Ovary (tissue), 9 donors: ENCODE measurements around the gene CDS1. TPM values are rescaled to one million over a fixed set of nuclear protein-coding genes. Genes with fewer than 3 reads are reported as not detected.

Experiments used
- DNase-seq, 5 donors: peaks; one replicate each; pipeline ENCODE4 v3.0.0-alpha.2; 2019 to 2020
- H3K27ac ChIP-seq, 2 donors: fragments of 200-600 bp; one replicate each; pipeline versions ENCODE4 v1.5.1 to v1.8.0; 2019 to 2022
- H3K27me3 ChIP-seq: fragments of 200-600 bp; one replicate; pipeline ENCODE4 v1.8.0; 2022
- H3K36me3 ChIP-seq: fragments of 200-600 bp; sonication (generic); one replicate; pipeline ENCODE4 v1.5.1; 2019
- H3K4me1 ChIP-seq: one replicate; pipeline ENCODE4 v1.8.1; 2013; ENCODE audit warnings: mild to moderate bottlenecking, moderate library complexity; ENCODE audit not compliant: insufficient read depth
- H3K4me3 ChIP-seq: fragments of 200-600 bp; sonication (generic); one replicate; pipeline ENCODE4 v1.5.1; 2017
- H3K9me3 ChIP-seq, 2 donors: fragments of 200-600 bp in 1 of 2; sonication (generic) in 1 of 2; one replicate each; pipeline versions ENCODE4 v1.5.1 to v1.8.1; 2013 to 2019; ENCODE audit warnings: mild to moderate bottlenecking in 1 of 2, moderate library complexity in 1 of 2
- CTCF ChIP-seq, 3 donors: fragments of 450-650 bp in 2 of 3; fragments of 200-600 bp in 1 of 3; IDR thresholded peaks; one replicate each; pipeline versions ENCODE4 v1.5.1 to v1.8.0; 2016 to 2022; ENCODE audit warnings: antibody characterized with exemption in 3 of 3, mild to moderate bottlenecking in 1 of 3
- EP300 ChIP-seq: sonication (generic); formaldehyde crosslinking; IDR thresholded peaks from one replicate; pipeline ENCODE4 v1.6.1; 2017; ENCODE audit warnings: antibody characterized with exemption
- POLR2A ChIP-seq: fragments of 450-650 bp; IDR thresholded peaks from one replicate; pipeline ENCODE4 v1.6.1; 2017; ENCODE audit warnings: antibody characterized with exemption, mild to moderate bottlenecking, moderate library complexity
- WGBS, 3 donors: extraction: QIAGEN DNeasy Blood & Tissue Kit in 1 of 3; methylation state at CpG; one replicate each; pipeline versions ENCODE4 v1.1.5 to v1.1.7; 2013 to 2017; 5-methylcytosine and 5-hydroxymethylcytosine counted together
- intact Hi-C, 4 donors: fragments of 100-400 bp; cut with DNase I; formaldehyde crosslinking; loops; one replicate each; pipeline versions ENCODE4 v1.11.0 to v1.15.1; 2022 to 2023
- polyA plus RNA-seq, 2 donors: library from polyadenylated mRNA; stranded (reverse); fragments of 200-250 nt in 1 of 2; fragments of 350-450 nt in 1 of 2; fragmentation: Illumina TruSeq in 1 of 2; extraction: RNeasy Lipid Tissue Mini Kit (QIAGEN cat#74804) in 1 of 2; gene quantifications; one replicate each; pipeline ENCODE4 v1.2.3, GENCODE V29; 2013 to 2014
- small RNA-seq: library from RNA; depleted of rRNA; stranded (forward); fragments of <200 nt; gene quantifications from one replicate; pipeline ENCODE3, GENCODE V24; 2016
- total RNA-seq, 7 donors: library from RNA; depleted of rRNA in 2 of 7; stranded (reverse); fragments of >200 nt in 2 of 7; fragmentation: NEBNext Ultra II Directional in 3 of 7; extraction: Animal tissue kit (Norgen Biotek cat#: 25700) in 3 of 7; gene quantifications; one replicate each; pipeline versions ENCODE4 v1.1.0 to v1.2.4, GENCODE V29; 2016 to 2023
- donor health status: DM: no; HTN: no; CAD: no; lungs with moderate emphysema.
- donor health status: DM: no; HTN: no; CAD: no.
- donor health status: Bipolar disorder and iron deficiency.
- donor health status: DM: yes; HTN: yes; CAD: no.
- donor health status: DM: no; HTN: no; CAD: no.
- donor health status: DM: yes; HTN: yes; CAD: no.

The CDS1 gene
- total and polyA plus RNA-seq, 9 donors = 2.7 to 28.0 (median 7.7) TPM

GRCh38 chr4:84697615-84698201 lies 114.8 kb downstream of the CDS1 start:
- Histone ChIP-seq H3K4me3 (no peak overlapping the region), H3K27me3 (no peaks in the 10 kb centered on the region), H3K9me3 (no peaks in the 10 kb centered on the region), H3K27ac (no peak overlapping the region), H3K4me1 (no peaks in the 10 kb centered on the region), H3K36me3 (no peaks in the 10 kb centered on the region)
- no peak for DNase-seq
- intact Hi-C loops = no loop called here
- WGBS, 3 donors = 69 to 77% (median 73%) methylated on average over 4 of the region's 4 CpGs
- TF ChIP-seq CTCF (IDR thresholded peaks at IDR 0.05) = no peak
- TF ChIP-seq POLR2A = no peak
- no peak for TF ChIP-seq EP300

DNA sequence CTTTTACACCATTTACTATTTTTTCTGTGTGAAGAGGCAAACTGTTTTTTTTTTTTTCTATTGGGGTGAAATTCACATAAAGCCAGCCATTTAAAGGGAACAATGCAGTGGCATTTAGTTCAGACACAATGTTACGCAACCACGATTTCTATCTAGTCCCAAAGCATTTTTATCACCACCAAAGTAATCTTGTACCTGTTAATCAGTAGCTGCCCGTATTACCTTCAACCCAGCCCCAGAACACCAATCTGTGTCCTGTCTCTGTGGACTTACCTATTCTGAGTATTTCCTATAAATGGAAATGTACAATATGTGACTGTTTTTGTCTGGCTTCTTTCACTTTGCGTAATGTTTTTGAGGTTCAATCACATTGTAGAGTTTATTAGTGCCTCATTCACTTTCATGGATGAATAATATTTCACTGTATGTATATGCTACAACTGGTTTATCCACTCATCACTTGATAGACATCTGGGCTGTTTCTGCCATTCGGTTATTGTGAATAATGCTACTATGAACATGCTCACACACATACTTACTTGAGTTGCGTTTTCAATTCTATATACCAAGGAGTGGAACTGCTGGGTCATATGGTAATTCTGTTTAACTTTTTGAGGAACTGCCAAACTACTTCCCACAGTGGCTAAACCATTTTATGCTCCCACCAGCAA lies 116.2 kb downstream of the CDS1 start:
- Histone ChIP-seq H3K36me3 (no peaks in the 10 kb centered on the region), H3K9me3 (no peaks in the 10 kb centered on the region), H3K27me3 (no peaks in the 10 kb centered on the region), H3K27ac (no peak overlapping the region), H3K4me1 (no peaks in the 10 kb centered on the region), H3K4me3 (no peak overlapping the region)
- intact Hi-C loops = no loop called here
- WGBS, 3 donors = 94 to 98% (median 95%) methylated on average over 6 of the region's 6 CpGs
- TF ChIP-seq CTCF (IDR thresholded peaks at IDR 0.05) (no peak), POLR2A (no peak), EP300 (no peak)
- DNase-seq = no peak

Small RNA genes lying within 50 kb of the gene (small RNA-seq; reads per million reads assigned to genes)
- not detected for gene RN7SL552P
- not detected for gene RPL3P13

Other genes with a start within 250 kb of the CDS1 start
- under 1 TPM in 4 of 7 donors, not detected in 3; 0.07 to 0.40 (median 0.22) TPM for gene NKX6-1, start 83.8 kb upstream of the CDS1 start, total RNA-seq
- under 1 TPM; 0.04 to 0.08 TPM for gene NKX6-1, start 83.8 kb upstream of the CDS1 start, polyA plus RNA-seq